Vagina (tissue), 2 donors: ENCODE data around the gene AP1B1. TPM values are rescaled to one million over a fixed set of nuclear protein-coding genes. Genes with fewer than 3 reads are reported as not detected.

Source experiments
- DNase-seq, 2 donors: peaks; one replicate each; pipeline ENCODE4 v3.0.0-alpha.2; 2017; ENCODE audit errors: extremely low spot score in 2 of 2
- H3K27ac ChIP-seq: fragments of 200-600 bp; sonication (generic); one replicate; pipeline ENCODE4 v1.5.1; 2019
- H3K27me3 ChIP-seq: fragments of 200-600 bp; sonication (generic); one replicate; pipeline ENCODE4 v1.5.1; 2019
- H3K36me3 ChIP-seq, 2 donors: fragments of 200-600 bp; sonication (generic); one replicate each; pipeline ENCODE4 v1.5.1; 2017 to 2019
- H3K4me1 ChIP-seq: fragments of 200-600 bp; sonication (generic); one replicate; pipeline ENCODE4 v1.5.1; 2019
- H3K4me3 ChIP-seq, 2 donors: fragments of 200-600 bp; sonication (generic); 1 replicate in 1 of 2; 2 replicates in 1 of 2; pipeline ENCODE4 v1.5.1; 2016 to 2019
- H3K9me3 ChIP-seq: fragments of 200-600 bp; sonication (generic); one replicate; pipeline ENCODE4 v1.5.1; 2019
- CTCF ChIP-seq, 3 experiments: fragments of 450-650 bp in 2 of 3; fragments of 200-600 bp in 1 of 3; sonication (generic) in 1 of 3; IDR thresholded peaks; one replicate each; pipeline ENCODE4 v1.5.1; 2017 to 2019; ENCODE audit warnings: antibody characterized with exemption in 3 of 3, mild to moderate bottlenecking in 2 of 3, moderate library complexity in 2 of 3
- POLR2A ChIP-seq, 2 donors: fragments of 450-650 bp; IDR thresholded peaks; one replicate each; pipeline ENCODE4 v1.6.1; 2017; ENCODE audit warnings: antibody characterized with exemption in 2 of 2, mild to moderate bottlenecking in 2 of 2, moderate library complexity in 2 of 2
- POLR2AphosphoS5 ChIP-seq, 2 donors: sonication (generic); formaldehyde crosslinking; IDR thresholded peaks; one replicate each; pipeline ENCODE4 v1.9.0; 2017; ENCODE audit warnings: antibody characterized with exemption in 2 of 2, mild to moderate bottlenecking in 2 of 2, low read depth in 1 of 2; ENCODE audit not compliant: insufficient read depth in 1 of 2
- intact Hi-C: fragments of 100-400 bp; cut with DNase I; formaldehyde crosslinking; loops from one replicate; pipeline ENCODE4 v1.15.1; 2023
- total RNA-seq: library from RNA; depleted of rRNA; stranded (reverse); fragments of >200 nt; gene quantifications from one replicate; pipeline ENCODE4 v1.2.3, GENCODE V29; 2016

Gene AP1B1
- total RNA-seq, 1 donor from 2014 or later: 60.9 TPM

GRCh38 chr22:29323641-29324040 is 64.7 kb downstream of the AP1B1 start:
- TF ChIP-seq POLR2A (IDR thresholded peaks at IDR 0.05) (no peak), CTCF (IDR thresholded peaks at IDR 0.05) (no peak), POLR2AphosphoS5 (IDR thresholded peaks at IDR 0.05; ENCODE audit: insufficient read depth in 1 of 2, low read depth in 1 of 2) (no peak)
- no peaks in the 10 kb centered on the region for H3K27me3 ChIP-seq

DNA sequence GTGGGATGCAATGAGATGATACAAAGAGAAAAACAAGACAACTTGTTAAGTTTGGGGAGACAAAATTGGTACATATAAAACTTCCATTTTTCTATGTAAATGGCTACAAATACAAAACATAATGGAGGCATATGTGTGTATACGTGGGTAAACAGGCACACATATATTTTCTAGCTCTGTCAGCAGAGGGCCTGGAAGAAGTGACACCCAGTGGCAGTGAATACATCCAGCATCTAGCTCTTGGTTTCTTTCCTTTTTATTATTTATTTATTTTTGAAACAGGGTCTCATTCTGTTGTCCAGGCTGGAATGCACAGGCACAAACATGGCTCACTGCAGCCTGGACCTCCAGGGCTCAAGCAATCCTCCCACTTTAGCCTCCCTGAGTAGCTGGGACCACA is 67.8 kb downstream of the AP1B1 start:
- TF ChIP-seq POLR2AphosphoS5 (IDR thresholded peaks at IDR 0.05; ENCODE audit: insufficient read depth in 1 of 2, low read depth in 1 of 2) (no peak), CTCF (IDR thresholded peaks at IDR 0.05) (no peak), POLR2A (IDR thresholded peaks at IDR 0.05) (no peak)
- H3K9me3 ChIP-seq: no peaks in the 10 kb centered on the region
- peaks cover 5% of the 10 kb centered on the region for H3K4me1 ChIP-seq
- intact Hi-C loops: no loop called here
- H3K27me3 ChIP-seq: no peaks in the 10 kb centered on the region
- H3K27ac ChIP-seq: no peak overlapping the region
- no peak overlapping the region for H3K4me3 ChIP-seq
- no peak for DNase-seq
- H3K36me3 ChIP-seq: no peaks in the 10 kb centered on the region

More at GRCh38 chr22:29323641-29324040, 64.7 kb downstream of the AP1B1 start:
- Histone ChIP-seq H3K9me3 (no peaks in the 10 kb centered on the region), H3K4me1 (no peaks in the 10 kb centered on the region), H3K36me3 (peaks cover 0 to 16% of the 10 kb centered on the region in 2 donors), H3K4me3 (no peak overlapping the region), H3K27ac (no peak overlapping the region)
- no peak for DNase-seq
- intact Hi-C loops: no loop called here

DNA sequence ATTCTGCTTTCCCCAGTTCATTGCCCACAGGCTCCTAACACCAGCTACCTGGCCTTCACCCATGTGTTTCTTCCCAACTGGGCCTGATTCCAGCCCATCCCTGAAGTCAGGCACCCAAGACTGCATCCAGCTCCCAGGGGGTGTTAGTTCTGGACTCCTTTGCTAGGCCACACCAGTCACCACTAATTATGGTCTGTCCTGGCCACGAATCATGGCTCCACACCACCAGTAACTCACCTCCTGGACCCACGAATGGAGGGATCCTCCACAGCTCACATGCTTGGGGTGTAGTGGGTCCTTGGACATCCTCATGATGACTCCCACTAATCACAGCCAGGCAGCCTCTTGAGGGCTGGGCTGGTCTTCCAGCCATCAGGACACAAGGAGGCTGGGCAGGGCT is 69.3 kb downstream of the AP1B1 start:
- peaks cover 16% of the 10 kb centered on the region for H3K4me1 ChIP-seq
- H3K27ac ChIP-seq: no peak overlapping the region
- no peak overlapping the region for H3K4me3 ChIP-seq
- intact Hi-C loops: loop anchor here (10.0 kb wide), 1 partner anchor 66 kb away; the partner anchor contains the start of gene AP1B1
- no peak for TF ChIP-seq POLR2A (IDR thresholded peaks at IDR 0.05)
- no peak for TF ChIP-seq POLR2AphosphoS5 (IDR thresholded peaks at IDR 0.05; ENCODE audit: insufficient read depth in 1 of 2, low read depth in 1 of 2)
- TF ChIP-seq CTCF (IDR thresholded peaks at IDR 0.05): no peak
- no peak for DNase-seq
- no peaks in the 10 kb centered on the region for H3K36me3 ChIP-seq
- H3K27me3 ChIP-seq: peaks cover 4% of the 10 kb centered on the region
- no peaks in the 10 kb centered on the region for H3K9me3 ChIP-seq

DNA sequence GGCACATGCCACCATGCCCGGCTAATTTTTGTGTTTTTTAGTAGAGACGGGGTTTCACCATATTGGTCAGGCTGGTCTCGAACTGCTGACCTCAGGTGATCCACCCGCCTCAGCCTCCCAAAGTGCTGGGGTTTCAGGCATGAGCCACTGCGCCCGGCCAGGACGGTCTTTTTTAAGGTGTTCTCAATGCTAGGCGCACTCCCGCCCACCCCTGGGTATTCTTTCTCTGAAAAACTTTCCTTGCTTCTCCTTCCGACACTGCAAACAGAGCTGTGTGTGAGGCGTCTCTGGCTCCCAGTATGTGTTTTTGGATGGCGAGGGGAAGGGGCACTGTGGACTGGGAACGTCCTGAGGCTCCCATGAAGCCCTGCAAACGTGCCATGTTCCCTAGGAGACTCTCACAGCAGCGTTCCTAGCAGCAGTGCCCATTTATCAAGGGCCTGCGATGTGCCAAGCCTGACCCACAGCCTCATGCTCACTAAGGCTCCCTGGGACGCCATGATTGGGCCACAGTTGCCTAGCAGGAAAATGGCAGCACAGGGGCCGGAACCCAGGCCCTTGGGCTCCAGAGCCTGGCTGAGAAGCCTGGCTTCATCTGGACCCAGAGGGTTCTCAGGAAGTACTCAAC is 70.4 kb downstream of the AP1B1 start:
- Histone ChIP-seq H3K4me1 (peaks cover 27% of the 10 kb centered on the region), H3K36me3 (no peaks in the 10 kb centered on the region), H3K4me3 (no peak overlapping the region), H3K9me3 (no peaks in the 10 kb centered on the region), H3K27me3 (peaks cover 4% of the 10 kb centered on the region), H3K27ac (no peak overlapping the region)
- intact Hi-C loops: loop anchor here (10.0 kb wide), 1 partner anchor 67 kb away; the partner anchor contains the start of gene AP1B1
- TF ChIP-seq CTCF (IDR thresholded peaks at IDR 0.05) (no peak), POLR2A (IDR thresholded peaks at IDR 0.05) (no peak), POLR2AphosphoS5 (IDR thresholded peaks at IDR 0.05; ENCODE audit: insufficient read depth in 1 of 2, low read depth in 1 of 2) (no peak)
- no peak for DNase-seq

DNA sequence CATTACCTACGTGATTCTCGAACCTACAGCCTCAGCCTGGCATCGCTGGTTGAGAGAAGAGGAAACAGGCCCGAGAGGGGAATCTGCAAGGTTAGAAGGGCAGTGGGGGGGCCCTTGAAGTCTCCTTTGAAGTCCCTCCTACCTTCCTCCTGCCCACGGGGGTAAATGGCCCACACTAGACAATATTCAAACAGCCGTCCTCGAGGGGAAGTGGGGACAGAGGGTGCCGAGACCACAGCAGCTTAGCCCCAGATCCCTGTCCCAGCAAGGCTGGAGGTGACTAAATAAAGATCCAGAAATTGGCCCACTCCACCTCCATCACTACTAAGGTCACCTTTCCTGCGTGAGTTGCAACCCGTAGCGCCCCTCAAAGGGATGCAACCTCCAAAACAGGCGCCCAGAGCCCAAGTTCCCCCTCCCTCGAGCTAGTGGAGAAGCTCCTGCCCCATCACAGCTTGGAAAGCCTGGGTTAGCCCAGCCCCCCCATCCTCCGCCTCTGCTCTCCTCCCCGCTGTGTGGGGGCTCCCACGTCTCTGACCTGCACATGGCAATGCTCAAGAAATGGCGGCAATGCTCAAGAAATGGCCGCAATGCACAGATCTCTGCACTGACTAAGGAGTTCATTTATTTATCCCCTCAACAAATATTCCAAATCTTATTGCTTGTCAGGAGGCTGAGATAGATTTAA is 72.1 kb downstream of the AP1B1 start:
- Histone ChIP-seq H3K9me3 (no peaks in the 10 kb centered on the region), H3K4me1 (peaks cover 38% of the 10 kb centered on the region), H3K36me3 (no peaks in the 10 kb centered on the region), H3K4me3 (no peak overlapping the region), H3K27ac (no peak overlapping the region), H3K27me3 (peaks cover 4% of the 10 kb centered on the region)
- intact Hi-C loops: loop anchor here (10.0 kb wide), 1 partner anchor 69 kb away; the partner anchor contains the start of gene AP1B1
- DNase-seq: no peak
- TF ChIP-seq POLR2AphosphoS5 (IDR thresholded peaks at IDR 0.05; ENCODE audit: insufficient read depth in 1 of 2, low read depth in 1 of 2) (no peak), POLR2A (IDR thresholded peaks at IDR 0.05) (no peak), CTCF (IDR thresholded peaks at IDR 0.05) (no peak)
